GM21717 (cell line): ENCODE measurements around the gene DLAT.
"Not testable (repeated sequence)": the region's sequence is repeated elsewhere in the genome, so short reads cannot be mapped to it uniquely, and the experiment has no call there.

ENCODE experiments used
- ATAC-seq: cut with Tn5 transposase; IDR thresholded peaks from one replicate; pipeline ENCODE4 v1.9.1; 2021; ENCODE audit warnings: mild to moderate bottlenecking, moderate library complexity; ENCODE audit not compliant: unreplicated experiment

The DLAT gene

DNA sequence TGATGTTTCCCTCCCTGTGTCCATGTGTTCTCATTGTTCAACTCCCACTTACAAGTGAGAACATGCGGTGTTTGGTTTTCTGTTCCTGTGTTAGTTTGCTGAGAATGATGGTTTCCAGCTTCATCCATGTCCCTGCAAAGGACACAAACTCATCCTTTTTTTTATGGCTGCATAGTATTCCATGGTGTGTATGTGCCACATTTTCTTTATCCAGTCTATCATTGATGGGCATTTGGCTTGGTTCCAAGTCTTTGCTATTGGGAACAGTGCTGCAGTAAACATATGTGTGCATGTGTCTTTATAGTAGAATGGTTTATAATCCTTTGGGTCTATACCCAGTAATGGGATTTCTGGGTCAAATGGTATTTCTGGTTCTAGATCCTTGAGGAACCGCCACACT lies 21.4 kb downstream of the DLAT start:
- ATAC-seq = not testable (repeated sequence)

DNA sequence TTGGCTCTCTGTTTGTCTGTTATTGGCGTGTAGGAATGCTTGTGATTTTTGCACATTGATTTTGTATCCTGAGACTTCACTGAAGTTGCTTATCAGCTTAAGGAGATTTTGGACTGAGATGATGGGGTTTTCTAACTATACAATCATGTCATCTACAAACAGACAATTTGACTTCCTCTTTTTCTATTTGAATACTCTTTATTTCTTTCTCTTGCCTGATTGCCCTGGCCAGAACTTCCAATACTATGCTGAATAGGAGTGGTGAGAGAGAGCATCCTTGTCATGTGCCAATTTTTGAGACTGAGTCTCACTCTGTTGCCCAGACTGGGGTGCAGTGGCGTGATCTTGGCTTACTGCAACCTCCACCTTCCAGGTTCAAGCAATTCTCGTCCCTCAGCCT lies 23.0 kb downstream of the DLAT start:
- ATAC-seq = not testable (repeated sequence)

DNA sequence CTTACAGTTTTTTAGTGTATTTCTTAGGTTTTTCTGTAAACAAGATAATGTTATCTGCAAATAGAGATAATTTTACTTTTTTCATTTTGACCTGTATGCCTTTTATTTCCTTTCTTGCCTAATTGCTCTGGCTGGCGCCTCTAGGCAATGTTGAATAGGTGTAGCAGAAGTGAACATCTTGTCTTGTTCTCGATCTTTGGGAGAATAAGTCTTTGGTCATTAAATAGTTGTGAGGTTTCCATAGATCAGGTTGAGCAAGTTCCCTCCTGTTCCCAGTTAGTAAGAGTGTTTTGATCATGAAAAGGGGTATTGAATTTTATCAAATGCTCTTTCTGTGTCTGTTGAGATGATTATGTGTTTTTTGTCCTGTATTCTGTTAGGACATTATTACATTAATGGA lies 24.6 kb downstream of the DLAT start:
- ATAC-seq = no peak

DNA sequence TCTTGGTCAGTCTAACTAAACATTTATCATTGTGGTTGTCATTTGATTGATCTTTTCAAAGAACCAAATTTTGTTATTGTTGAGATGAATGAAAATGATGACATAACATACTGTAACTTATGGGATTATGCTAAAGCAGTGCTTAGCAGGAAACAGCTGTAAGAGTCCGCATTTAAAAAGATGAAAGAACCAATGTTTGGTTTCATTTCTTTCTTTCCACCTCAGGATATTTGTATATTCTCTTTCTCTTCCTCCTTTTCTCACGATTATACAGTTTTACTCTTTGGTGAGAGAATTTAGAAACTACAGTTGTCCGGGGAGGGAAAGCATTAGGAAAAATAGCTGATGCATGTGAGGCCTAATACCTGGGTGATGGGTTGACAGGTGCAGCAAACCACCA lies 25.5 kb downstream of the DLAT start:
- ATAC-seq = peak; percentile 91

DNA sequence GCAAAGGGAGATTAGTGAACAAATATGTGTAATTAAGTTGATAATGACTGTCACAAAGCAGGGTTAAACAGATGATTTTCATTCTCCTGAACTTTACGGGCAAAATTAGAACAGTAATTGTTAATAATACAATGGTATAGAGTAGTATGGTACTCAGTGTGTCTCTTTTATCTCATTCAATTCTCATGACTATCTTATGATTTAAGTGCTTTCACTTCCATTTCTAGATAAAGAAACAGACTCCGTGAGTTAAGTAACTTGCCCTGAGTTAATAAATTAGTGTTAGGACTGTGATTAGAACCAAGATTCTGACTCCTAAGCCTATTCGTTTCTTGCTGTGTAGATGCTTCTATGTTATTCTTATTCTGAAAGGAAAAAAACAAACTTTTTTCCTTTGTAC lies 26.6 kb downstream of the DLAT start:
- no peak for ATAC-seq

DNA sequence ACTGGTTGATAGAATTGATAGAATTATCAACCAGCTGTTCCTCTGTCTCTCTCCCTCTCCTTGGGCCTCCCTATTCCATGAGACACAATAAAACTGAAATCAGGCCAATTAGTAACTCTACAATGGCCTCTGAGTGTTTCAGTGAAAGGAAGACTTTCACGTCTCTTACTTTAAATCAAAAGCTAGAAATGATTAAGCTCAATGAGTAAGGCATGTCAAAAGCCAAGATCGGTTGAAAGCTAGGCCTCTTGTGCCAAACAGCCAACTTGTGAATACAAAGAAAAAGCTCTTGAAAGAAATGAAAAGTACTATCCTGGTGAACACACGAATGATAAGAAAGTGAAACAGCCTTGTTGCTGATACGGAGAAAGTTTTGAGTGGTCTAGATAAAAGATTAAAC lies 32.0 kb downstream of the DLAT start:
- no peak for ATAC-seq

DNA sequence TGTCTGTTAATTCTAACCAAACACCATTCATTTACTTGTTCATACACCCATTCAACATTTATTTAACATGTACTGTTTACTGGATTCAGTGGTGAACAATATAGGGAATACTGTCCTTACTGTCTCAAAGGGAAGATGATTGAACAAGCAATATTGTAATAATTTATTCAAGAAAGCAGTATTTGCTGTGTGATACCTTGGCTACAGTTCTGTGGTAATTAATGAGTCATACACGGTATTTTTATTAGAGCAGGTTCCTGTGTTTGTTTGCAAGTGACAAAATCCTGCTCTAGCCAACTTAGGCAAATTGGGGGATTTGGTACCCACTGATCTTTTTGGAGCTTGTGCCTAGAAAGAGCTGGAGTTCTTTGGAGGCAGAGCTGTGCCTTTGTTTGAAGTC lies 32.9 kb downstream of the DLAT start:
- no peak for ATAC-seq

DNA sequence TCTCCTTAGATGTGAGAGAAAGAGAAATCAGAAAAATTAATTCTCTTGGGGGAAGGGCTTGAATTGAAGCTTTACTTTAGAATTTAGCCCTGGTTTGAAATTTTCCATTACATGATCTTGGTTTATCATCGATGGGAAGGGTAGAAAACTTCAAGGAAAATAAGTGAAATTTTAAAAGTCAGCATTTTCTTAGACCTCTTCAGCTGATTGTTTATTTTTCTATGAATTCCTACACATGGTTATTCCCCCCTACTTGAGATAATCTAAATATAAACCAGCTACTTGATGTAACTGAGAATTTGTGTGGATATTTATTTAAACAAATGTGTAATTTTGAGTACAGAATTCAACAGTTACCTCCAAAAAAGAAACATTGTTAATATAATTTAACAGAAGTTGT lies 37.7 kb downstream of the DLAT start:
- no peak for ATAC-seq

DNA sequence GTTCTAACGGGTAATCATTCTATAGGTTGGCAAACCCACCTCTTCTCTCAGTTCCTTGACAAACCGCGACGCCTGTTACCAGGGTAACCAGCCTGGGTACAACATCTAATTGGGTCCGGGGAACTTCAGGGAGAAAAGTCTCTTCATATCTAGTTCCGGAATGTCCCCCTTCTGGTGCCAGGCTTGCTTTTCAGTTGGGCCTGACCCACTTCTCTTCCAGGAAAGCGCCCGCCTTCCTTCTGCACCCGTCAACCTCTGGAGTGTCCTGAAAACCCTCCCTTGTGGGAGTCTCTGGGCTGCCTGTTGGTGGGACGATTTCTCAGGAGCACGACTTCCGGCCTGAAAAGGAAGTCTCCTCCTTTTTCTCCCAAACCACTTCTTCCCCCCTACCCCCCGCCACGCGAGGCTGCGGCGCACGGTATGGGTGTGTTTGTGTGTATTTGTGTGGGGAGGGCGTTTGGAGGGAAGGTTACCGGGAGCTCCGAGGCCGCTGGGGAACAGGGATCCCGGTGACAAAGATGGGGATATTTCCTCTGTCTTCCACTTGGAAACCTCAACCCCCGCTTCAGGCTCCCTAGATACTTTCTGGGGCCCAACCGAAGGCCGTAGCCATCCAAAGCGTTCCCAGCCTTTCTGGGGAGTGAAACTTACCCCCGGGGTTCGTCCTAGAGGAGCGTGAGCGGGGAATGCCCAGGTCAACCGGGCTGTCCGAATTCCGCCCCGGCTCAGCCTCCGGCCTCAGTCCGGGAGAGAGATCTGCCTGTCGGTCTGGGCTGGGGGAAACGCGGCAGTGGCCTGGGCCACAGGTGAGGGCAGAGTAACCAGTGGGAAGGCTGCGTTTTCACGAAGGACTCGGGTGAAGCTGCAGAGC lies 49.0 kb downstream of the DLAT start, which contains the start of the genes NKAPD1 and PIH1D2:
TSS of gene NKAPD1 (plus strand) at position 359 of the 871 bp plus-strand sequence. CDS start 1,276 bp downstream, outside the sequence.
TSS of gene PIH1D2 (minus strand) at position 77 of the 871 bp plus-strand sequence. CDS start 843 bp downstream, outside the sequence.
- peak; percentile 84 for ATAC-seq

DNA sequence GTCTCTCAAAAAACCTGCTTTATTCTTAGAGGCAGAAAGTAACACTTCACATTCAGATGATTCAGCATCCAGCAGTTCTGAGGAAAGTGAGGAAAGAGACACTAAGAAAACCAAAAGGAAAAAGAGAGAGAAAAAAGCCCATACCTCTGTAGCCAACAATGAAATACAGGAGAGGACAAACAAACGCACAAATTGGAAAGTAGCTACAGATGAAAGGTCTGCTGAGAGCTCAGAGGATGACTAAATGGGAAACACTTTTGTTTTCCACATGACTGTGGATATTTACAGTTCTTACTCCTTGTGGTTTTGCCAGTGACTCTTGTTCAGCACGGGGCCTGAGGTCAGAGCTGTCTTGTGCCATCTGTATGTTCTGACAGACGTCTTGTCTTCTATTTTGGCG lies 57.5 kb downstream of the DLAT start:
- no peak for ATAC-seq

DNA sequence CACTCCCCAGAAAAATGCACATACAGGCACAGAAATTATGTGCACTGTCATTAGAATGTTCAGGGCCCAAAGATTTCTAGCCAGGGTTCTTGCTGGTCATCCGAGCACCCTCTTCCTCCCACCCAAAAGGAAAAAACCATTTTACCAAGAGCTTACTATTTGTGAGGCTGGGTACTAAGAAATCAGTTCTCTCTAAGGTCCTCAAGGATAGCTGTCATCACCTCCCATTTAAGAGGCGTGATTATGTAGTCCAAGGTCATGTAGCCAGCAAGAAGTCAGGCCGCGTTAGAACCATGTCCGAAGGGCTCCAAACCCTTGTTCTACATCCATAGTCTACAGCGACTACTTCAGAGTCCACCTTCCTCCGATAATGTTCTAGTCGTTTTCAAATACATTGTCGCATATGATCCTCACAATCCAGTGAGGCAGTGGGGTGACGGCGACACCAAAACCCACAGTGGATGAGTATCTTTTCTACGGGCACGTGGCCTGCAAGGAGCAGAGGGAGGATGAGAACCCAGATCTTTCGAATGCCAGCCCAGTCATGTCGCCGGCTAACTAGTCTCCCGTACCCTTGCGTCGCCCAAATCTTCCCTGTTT lies 60.7 kb downstream of the DLAT start:
- ATAC-seq = peak; percentile 42

DNA sequence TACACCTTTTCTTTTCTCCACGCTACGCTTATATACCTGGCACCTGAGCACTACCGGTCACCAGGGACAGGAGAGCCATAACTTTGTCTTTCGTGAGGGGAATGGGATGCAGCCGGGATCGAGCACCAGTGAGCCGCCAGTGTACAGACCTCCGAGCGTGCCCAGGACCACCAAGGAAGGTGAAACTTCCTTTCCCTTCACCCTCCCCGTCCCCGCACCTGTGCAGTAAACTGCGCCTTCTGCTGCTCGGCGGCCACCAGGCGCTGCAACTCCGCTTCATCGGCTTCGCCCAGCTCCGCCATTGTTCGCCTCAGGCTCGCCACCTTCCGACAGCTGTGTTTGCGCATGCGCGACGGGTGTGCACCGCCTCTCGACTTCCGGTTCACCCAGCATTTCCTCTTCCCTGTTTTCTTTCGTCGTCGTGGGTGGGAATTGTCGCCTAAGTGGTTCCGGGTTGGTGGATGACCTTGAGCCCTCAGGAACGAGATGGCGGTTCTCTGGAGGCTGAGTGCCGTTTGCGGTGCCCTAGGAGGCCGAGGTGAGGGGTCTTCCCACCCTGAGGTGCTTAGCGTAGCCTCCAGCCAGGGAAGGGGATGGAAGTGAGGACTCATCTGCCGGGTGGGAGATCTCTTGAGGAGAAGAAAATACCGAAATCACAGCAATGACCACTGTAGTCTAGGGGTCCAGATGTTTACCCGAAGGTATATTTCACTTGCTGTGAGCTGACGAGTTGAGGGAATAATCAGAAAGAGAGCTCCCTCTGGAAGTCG lies 61.4 kb downstream of the DLAT start, which contains the start of the genes SDHD and TIMM8B:
TSS of gene SDHD (plus strand) at position 452 of the 770 bp plus-strand sequence. CDS start at position 487, 35 bp downstream.
TSS of gene TIMM8B (minus strand) at position 335 of the 770 bp plus-strand sequence. CDS start at position 302, 33 bp downstream.
- ATAC-seq = peak; percentile 89

DNA sequence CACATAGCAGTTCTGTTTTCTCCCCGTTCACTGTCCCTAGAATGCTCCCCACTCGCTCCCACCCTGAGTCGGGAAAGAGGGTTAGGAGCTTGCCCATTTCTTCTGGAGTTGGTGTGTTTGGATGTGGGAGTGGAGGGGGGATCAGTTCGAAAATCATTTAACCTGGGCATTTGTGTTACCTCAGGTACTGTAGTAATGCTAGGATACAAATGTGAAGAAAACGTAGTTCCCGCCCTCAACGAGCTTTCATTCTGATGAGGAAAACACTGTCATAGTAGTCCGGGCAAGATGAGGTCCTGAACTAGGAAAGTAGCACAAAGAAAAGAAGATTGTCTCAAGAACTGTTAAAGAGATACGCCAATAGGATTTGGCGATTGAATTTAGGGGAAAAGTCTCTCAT lies 62.0 kb downstream of the DLAT start:
- peak; percentile 1 for ATAC-seq

DNA sequence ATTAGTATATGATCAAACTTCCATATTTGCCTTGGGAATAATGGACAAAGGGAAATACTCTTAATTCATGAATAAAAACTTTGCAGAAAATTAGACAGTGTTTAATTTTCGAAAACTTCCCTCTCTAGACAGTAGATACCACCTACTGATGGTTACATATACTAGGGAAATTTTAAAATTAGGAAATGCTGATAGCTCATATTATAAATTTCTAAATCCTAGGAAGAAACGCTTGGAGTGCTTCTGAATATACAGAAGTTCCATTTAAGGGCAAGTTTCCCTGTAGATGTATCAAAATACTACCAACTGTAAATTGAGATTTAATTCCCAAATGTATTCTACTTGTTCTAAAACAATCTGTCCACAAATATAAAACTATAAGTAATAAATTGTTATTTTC lies 70.1 kb downstream of the DLAT start:
- ATAC-seq = not testable (repeated sequence)

DNA sequence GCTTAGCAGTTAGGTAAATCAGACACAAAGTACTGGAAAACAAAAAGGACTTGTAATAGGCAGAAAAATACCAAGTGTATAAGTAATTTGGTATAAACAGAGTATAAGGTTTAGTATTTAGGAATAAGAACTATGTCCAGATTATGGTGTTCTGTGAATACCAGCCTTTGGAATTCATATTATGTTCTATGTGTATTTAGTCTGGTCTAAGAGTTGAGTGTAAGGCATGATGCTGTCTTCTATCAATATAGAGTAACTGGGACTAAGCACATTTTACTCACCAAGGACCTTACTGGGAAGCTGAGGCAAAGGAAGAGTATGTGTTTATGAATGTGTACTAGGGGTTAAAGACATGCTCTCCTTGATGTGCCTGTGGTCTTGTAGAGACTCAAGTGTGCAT lies 71.0 kb downstream of the DLAT start:
- no peak for ATAC-seq

DNA sequence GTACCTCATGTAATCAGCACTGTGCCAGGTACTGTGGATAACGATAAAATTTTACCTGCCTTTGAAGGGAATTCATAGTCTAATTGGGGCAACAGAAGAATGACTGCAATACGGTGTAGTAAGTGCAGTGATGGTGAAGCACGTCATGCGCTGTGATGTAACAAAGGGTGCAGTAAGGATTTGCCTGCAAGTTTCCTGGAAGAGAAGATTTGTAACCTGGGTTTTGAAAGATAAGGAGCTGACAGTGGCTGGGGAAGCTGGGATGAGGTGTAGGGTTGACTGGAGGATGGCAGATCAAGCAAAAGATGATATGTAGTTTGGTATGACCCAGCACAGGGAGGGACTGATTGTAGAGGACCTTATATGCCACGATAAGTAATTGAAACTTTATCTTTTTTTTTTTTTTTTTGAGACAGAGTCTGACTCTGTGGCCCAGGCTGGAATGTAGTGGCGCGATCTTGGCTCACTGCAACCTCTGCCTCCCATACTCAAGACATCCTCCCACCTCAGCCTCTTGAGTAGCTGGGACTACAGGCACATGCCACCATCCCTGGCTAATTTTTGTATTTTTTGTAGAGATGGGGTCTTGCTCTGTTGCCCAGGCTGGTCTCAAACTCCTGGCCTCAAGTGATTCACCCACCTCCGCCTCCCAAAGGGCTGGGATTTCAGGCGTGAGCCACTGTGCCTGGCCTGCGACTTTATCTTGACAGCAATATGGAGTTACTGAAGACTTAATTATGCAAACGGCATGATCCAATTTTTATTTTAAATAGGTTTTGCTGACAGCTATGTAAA lies 72.7 kb downstream of the DLAT start:
- no peak for ATAC-seq

DNA sequence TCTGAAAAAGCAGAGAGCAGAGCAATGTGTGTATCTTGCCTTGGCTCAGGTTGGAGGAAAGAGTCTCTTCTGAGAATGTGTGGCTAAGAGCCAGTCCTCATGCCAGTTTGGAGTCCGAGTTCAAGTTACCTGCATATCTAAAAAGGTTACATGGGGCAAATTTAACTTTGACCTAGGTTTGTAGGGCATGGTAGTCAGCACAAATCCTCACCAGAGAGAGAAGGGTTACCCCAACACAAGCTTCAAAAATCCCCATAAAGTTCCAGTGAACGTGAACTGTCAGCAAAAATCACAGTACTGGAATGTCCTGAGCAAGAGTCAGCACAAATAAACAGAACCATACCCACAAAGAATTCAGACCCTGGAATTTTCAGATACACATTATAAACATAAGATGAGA lies 75.3 kb downstream of the DLAT start:
- ATAC-seq = no peak

DNA sequence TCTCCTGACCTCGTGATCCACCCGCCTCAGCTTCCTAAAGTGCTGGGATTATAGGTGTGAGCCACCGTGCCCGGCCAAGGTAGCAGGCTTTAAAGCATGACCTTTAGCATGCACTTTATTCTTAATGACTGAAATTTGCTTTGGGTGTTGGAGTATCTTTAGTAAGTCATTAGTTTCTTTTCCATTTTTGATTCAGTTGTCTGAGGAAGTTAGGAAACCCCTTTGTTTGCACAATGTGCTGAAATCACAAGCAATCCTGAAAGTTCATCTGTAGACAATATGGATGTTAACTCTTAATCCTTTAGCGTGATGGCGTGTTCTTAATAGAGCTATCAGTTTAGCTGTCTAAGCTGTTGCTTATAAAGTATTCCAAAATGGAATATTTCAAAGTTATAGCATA lies 78.2 kb downstream of the DLAT start:
- ATAC-seq = no peak

DNA sequence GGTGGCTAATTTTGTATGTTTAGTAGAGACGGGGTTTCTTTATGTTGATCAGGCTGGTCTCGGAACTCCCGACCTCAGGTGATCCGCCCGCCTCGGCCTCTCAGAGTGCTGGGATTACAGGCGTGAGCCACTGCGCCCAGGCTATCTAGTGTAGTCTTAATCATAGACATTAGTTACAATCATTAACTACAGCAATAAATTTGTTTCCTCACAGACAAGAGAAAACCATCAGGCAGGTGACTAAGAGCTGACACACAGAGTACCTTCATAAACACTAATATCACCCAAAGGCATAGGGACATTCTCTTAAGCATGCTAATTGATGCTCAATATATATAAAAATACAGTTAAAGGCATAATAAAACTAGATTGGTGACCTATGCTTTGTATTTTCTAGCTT lies 80.9 kb downstream of the DLAT start:
- ATAC-seq = no peak
